Endothelial cell (in vitro differentiated cells): ENCODE measurements around the gene RHOT1. TPM values are rescaled to one million over a fixed set of nuclear protein-coding genes. Genes with fewer than 3 reads are reported as not detected.
"Not testable (repeated sequence)": the region's sequence is repeated elsewhere in the genome, so short reads cannot be mapped to it uniquely, and the experiment has no call there.

Source experiments
- DNase-seq: peaks from one replicate; pipeline ENCODE4 v3.0.0; 2021; ENCODE audit warnings: low spot score
- H3K27ac Mint-ChIP-seq: one replicate; pipeline ENCODE4 v1.8.0; 2021; ENCODE audit warnings: mixed read lengths, inconsistent platforms; ENCODE audit not compliant: unreplicated experiment
- H3K27me3 Mint-ChIP-seq: one replicate; pipeline ENCODE4 v1.8.0; 2021; ENCODE audit warnings: mild to moderate bottlenecking, moderate library complexity, mixed read lengths, inconsistent platforms; ENCODE audit not compliant: unreplicated experiment
- H3K36me3 Mint-ChIP-seq: one replicate; pipeline ENCODE4 v1.8.0; 2021; ENCODE audit warnings: mild to moderate bottlenecking, low read depth, mixed read lengths, inconsistent platforms; ENCODE audit not compliant: unreplicated experiment
- H3K4me1 Mint-ChIP-seq: one replicate; pipeline ENCODE4 v1.8.0; 2021; ENCODE audit warnings: mild to moderate bottlenecking, mixed read lengths, inconsistent platforms; ENCODE audit not compliant: unreplicated experiment
- H3K4me3 Mint-ChIP-seq: one replicate; pipeline ENCODE4 v1.8.0; 2021; ENCODE audit warnings: mild to moderate bottlenecking, mixed read lengths, inconsistent platforms; ENCODE audit not compliant: unreplicated experiment
- H3K9me3 Mint-ChIP-seq: one replicate; pipeline ENCODE4 v1.8.0; 2021; ENCODE audit warnings: mixed read lengths, inconsistent platforms; ENCODE audit not compliant: unreplicated experiment
- CTCF ChIP-seq: fragments of 200-600 bp; sonication (generic); IDR thresholded peaks from one replicate; pipeline ENCODE4 v1.5.0; 2021; ENCODE audit warnings: antibody characterized with exemption; ENCODE audit not compliant: unreplicated experiment
- total RNA-seq: library from RNA; stranded (reverse); fragmentation: NEBNext Ultra II Directional; extraction: Animal tissue kit (Norgen Biotek cat#: 25700); gene quantifications from one replicate; pipeline ENCODE4 v1.2.1, GENCODE V29; 2021; ENCODE audit not compliant: unreplicated experiment

The RHOT1 gene
- total RNA-seq, 1 donor from 2014 or later: 21.4 TPM

GRCh38 chr17:32256701-32257019 is 114.4 kb downstream of the RHOT1 start:
- H3K4me1 Mint-ChIP-seq: peaks cover 4% of the 10 kb centered on the region
- H3K27ac Mint-ChIP-seq: no peak overlapping the region
- no peaks in the 10 kb centered on the region for H3K9me3 Mint-ChIP-seq
- H3K27me3 Mint-ChIP-seq: peaks cover 3% of the 10 kb centered on the region
- no peak for DNase-seq
- TF ChIP-seq CTCF: no peak
- H3K4me3 Mint-ChIP-seq: no peak overlapping the region
- no peaks in the 10 kb centered on the region for H3K36me3 Mint-ChIP-seq

GRCh38 chr17:32258383-32259140 is 116.3 kb downstream of the RHOT1 start:
- no peak for TF ChIP-seq CTCF
- no peak overlapping the region for H3K4me3 Mint-ChIP-seq
- H3K36me3 Mint-ChIP-seq: no peaks in the 10 kb centered on the region
- H3K9me3 Mint-ChIP-seq: no peaks in the 10 kb centered on the region
- DNase-seq: no peak
- H3K27me3 Mint-ChIP-seq: peaks cover 5% of the 10 kb centered on the region
- H3K4me1 Mint-ChIP-seq: peaks cover 4% of the 10 kb centered on the region
- no peak overlapping the region for H3K27ac Mint-ChIP-seq

GRCh38 chr17:32259586-32259985 is 117.3 kb downstream of the RHOT1 start:
- Mint-ChIP-seq H3K27me3 (peaks cover 12% of the 10 kb centered on the region), H3K9me3 (no peaks in the 10 kb centered on the region), H3K36me3 (peaks cover 4% of the 10 kb centered on the region), H3K4me3 (no peak overlapping the region), H3K4me1 (peaks cover 9% of the 10 kb centered on the region), H3K27ac (no peak overlapping the region)
- no peak for DNase-seq
- TF ChIP-seq CTCF: no peak

- H3K36me3 Mint-ChIP-seq: peaks cover 5% of the 10 kb centered on the region
- no peak overlapping the region for H3K4me3 Mint-ChIP-seq
- no peak for DNase-seq
- H3K4me1 Mint-ChIP-seq: peaks cover 16% of the 10 kb centered on the region
- peaks cover 15% of the 10 kb centered on the region for H3K27me3 Mint-ChIP-seq
- TF ChIP-seq CTCF: no peak
- H3K27ac Mint-ChIP-seq: no peak overlapping the region
- H3K9me3 Mint-ChIP-seq: no peaks in the 10 kb centered on the region
These were observed 119.1 kb downstream of the RHOT1 start for GRCh38 chr17:32261417-32261736.

GRCh38 chr17:32261936-32262510 is 119.7 kb downstream of the RHOT1 start:
- DNase-seq: no peak
- Mint-ChIP-seq H3K9me3 (no peaks in the 10 kb centered on the region), H3K36me3 (peaks cover 5% of the 10 kb centered on the region), H3K27ac (no peak overlapping the region), H3K4me1 (peaks cover 19% of the 10 kb centered on the region), H3K27me3 (peaks cover 15% of the 10 kb centered on the region), H3K4me3 (no peak overlapping the region)
- no peak for TF ChIP-seq CTCF

- not testable (repeated sequence) for H3K27ac Mint-ChIP-seq, H3K36me3 Mint-ChIP-seq, H3K4me3 Mint-ChIP-seq, H3K9me3 Mint-ChIP-seq, DNase-seq
- Mint-ChIP-seq H3K4me1 (peaks cover 21% of the 10 kb centered on the region), H3K27me3 (peaks cover 21% of the 10 kb centered on the region)
These were observed 121.2 kb downstream of the RHOT1 start for GRCh38 chr17:32263515-32263914.
